HG02678 (cell line): Measurements from ENCODE around the gene MYO1G.
"Not testable (repeated sequence)": the region's sequence is repeated elsewhere in the genome, so short reads cannot be mapped to it uniquely, and the experiment has no call there.

Experiments used
- ATAC-seq: cut with Tn5 transposase; IDR thresholded peaks from one replicate; pipeline ENCODE4 v1.9.1; 2021; ENCODE audit warnings: mild to moderate bottlenecking, moderate library complexity; ENCODE audit not compliant: unreplicated experiment

Gene MYO1G

DNA sequence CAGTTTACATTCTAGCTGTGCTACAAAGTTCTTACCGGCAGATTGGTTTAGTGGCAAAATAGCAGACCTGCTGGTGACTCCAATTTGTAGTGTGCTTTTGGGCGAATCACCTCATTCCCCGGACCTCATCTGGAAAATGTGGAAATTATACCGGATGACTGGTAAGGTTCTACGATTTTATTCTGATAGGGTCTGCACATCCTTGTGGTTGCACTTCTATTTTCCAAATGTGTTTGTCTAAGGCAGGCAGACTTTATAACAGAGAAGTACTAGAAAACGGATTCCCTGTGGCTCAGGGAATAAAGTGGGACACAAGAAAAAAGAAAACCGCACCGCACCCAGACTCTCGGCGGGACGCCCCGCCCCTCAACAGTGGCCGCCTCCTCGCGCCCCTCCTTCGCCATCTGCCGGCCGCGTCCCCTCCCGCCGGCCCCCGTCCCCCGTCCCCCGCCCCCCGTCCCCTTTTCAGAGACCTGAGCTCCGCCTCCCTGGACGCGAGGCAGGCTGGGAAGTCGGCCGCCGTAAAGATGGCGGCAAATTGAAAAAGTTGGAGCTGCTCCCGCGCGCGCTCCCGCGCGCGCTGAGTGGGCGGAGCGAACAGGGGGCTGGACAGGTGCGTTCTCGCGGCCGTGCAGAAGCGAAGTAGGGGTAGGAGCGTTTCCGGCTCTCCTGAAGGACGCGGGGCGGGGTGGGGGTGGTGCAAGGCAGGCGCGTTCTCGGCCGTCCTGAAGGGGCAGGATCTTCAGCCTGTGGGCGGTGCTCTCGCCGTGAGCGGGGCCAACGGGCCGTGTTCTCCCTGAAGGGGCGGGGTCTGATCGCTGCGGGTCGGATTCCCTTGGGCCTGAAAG is 20.7 kb upstream of the MYO1G start:
- peak; percentile 71 for ATAC-seq

DNA sequence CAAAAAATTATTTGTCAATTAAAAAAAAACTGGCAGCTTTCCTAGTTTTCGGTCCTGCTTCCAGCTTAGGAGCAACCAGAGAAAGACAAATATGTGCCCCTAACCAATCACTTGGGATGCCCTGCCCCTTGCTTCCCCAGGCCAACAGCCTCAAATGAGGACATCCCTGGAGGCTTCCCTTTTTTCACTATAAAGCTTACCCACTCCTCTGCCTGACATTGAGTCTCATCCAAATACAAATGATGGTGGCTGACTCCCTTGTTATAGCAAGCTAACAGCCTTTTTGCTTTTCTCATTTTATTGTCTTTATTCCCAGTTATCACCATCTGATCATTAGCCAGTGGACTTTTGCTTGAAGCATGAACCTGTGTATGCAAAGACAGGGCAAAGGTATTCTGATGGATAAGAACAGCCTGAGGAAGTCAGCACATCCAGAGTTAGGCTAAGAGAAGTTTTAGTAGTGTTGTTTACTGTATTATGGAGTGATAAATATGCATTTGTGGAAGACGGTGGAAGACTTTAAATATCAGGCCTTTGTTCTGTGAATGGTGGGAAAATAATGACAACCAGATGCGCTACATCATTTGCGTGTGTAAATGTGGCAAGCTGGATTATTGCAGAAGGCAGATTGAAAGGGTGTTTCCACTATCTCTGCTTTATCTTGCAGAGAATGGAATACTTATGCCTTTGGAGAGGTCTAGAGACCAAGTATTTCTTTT is 19.5 kb upstream of the MYO1G start:
- ATAC-seq = no peak

- no peak for ATAC-seq
Measured at GRCh38 chr7:44995555-44996493, 17.0 kb upstream of the MYO1G start.

DNA sequence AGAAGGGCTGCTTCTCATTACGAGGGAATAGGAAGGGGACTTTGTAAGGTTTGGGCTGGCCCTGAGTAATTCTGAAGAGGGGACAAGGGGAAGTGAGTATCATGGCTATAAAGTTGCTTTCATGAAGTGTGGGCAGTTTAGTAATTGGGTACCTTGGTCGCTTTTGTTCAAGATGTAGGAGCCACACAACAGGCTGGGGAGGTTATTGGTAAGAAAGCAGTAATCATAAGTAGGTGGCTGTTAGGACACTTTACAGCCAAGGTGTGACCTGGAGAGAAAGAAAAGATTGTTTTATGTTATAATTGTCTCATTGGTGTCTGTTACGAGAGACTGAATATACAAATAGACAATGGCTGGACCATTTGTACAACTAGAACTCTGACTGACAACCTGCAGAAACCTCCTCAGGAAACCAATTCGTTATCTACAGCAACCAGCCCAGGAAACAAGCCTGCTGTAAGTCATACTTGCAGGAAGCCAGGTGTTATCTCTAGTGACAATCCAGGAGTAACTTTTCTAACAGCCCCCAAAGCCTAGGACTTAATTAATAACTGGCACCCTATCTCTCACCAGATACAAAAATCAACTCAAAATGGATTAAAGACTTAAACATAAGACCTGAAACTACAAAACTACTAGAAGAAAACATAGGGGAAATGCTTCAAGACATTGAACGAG is 16.2 kb upstream of the MYO1G start:
- ATAC-seq = no peak

GRCh38 chr7:44992004-44992795 is 13.4 kb upstream of the MYO1G start:
- ATAC-seq = not testable (repeated sequence)

DNA sequence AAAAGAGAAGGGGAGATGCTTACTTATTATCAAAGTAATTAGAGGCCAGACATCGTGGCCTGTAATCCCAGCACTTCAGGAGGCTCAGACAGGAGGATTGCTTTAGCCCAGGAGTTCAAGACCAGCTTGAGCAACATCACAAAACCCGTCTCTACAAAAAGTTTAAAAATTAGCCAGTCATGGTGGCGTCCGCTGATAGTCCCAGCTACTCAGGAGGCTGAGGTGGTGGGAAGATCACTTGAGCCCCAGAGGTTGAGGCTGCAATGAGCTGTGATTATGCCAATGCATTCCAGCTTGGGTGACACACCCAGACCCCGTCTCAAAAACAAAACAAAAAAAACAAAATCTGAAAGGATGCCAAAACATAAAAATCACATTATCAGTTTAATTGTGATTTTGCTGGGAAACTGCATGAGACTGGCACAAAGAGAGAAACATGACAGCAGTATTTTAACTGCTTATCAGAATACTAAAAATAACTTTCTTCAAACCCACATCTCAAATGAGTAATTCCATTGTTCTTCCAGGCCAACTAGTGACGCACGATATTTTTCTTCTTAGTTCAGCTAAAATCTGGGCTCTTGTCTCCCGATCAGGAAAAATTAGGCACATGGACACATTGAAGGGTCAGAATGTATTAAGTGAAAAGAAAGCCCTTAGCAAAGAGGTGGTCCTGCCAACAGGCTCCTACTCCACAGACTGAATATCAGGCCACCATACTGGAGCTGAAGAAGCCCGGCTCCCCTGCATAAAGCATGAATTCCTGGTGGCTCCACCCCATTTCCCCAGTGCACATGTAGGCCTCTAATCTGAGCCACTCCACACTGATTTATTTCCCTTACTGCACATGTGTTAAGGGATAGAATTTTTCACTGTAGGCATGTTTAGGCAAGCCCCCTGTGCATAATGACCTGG is 11.6 kb upstream of the MYO1G start:
- no peak for ATAC-seq

- no peak for ATAC-seq
Measured at GRCh38 chr7:44989132-44989531, 10.3 kb upstream of the MYO1G start.

GRCh38 chr7:44988701-44989100 is 9.9 kb upstream of the MYO1G start:
- ATAC-seq = no peak

DNA sequence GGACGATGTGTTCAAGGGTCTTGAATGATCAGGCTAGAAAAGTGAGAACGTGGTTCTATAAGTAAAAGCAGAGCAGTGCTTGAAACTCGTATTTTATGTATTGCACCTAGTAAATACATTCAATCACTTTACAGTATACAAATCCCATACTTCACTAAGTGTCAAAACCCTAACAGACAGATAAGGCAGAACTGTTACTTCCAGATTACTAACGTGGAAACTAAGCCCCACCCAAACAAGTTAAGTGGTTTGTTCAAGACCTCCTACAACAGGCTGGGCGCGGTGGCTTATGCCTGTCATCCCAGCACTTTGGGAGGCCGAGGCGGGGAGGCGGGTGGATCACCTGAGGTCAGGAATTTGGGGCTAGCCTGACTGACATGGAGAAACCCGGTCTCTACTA is 9.2 kb upstream of the MYO1G start:
- ATAC-seq = no peak

DNA sequence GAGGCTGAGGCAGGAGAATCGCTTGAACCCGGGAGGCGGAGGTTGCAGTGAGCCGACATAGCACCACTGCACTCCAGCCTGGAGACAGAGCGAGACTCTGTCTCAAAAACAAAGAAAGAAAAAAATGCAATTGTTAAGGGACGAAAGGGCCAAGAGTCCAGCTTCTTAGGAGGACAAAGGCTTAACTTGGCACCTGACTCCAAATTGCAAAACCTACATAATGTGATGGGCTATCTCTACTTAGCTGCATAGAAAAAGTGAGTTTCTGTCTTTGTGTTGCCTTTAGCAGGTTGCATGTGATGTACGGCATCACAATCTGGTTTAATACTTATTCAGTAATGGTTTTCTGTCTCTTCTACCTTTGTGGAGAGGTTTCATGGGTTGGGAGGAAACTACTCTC is 8.6 kb upstream of the MYO1G start:
- no peak for ATAC-seq

GRCh38 chr7:44986218-44987053 is 7.6 kb upstream of the MYO1G start:
- ATAC-seq = peak; percentile 97

DNA sequence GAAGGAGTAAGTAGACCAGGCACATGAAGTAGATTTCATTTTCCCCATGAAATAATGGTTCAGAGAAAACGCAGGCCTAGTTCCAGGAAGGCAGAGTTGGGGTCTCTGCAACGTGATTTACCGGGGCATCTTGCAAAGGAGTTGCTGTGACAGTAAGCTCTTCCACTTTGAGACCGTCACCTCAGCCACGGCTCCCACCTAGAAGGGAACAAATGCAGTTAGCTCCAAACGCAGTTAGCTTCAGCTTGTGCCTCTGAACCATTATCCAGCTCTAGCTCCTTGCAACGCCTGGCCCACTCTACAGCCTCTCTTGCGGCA is 7.0 kb upstream of the MYO1G start:
- no peak for ATAC-seq

- no peak for ATAC-seq
Measured at GRCh38 chr7:44985033-44985695, 6.3 kb upstream of the MYO1G start.

DNA sequence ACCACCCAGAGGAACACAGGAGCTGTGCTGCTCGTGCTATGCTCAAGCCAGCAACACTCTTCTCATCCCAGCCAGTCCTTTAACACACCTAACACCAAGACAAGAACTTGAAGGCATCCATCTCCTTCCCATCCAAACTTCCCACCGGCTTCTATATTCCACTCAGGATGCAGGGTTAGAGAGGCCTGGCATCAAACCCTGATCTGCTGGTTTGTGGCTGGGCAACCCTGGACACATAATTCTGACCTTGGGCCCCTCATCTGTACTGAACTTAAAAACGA is 5.6 kb upstream of the MYO1G start:
- ATAC-seq = no peak

DNA sequence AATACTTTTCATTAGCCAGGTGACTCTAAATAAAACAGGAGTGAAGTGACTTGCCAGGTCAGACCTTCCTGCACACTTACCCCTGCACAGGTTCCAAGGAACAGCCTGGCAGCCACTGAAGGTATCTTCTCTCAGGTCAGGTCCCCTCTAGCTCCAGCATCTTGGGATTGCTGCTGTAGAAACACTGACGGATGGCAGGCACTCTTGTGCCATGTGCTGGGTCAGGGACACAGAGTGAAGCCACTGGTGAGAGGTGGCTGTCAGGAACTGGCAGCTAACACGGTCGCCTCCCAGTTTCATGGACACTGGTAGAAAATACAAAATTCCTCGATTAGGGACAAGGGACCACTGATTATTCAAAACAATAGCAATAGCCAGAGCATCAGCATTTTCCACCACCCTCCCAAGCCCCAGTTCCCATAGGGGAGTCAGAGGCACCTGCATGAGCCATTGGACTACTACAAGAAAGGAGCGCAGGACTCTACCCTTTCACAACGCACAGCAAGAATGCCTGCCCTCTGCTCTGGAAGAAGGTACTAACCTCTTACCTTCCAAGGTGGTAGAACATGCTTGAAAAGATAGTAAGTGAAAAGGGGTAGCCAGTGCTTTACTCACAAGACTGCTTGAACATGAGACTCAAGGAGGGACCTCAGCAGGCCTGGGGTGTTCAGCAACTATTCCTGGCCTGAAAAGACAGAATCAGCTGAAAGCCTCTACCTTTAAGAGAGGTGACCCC is 5.1 kb upstream of the MYO1G start:
- ATAC-seq = no peak

DNA sequence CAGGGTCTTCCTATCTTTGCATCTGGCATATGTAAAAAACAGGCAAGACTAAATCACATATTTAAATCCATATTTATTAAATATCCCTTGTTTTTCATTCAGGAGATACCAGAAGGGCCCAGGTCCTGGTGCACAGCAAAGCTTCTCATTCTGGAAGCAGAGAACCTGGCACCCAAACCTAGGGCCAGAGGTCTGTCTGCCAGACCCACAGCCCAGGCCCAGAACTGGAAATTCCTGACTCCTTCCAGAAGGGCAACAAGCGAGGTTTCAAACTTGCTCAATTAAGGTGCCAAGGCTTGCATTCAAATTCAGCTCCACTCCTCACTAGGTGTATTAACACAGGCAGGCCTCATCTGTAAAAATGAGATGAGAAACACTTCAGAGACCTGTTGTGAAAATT is 4.2 kb upstream of the MYO1G start:
- ATAC-seq = no peak

DNA sequence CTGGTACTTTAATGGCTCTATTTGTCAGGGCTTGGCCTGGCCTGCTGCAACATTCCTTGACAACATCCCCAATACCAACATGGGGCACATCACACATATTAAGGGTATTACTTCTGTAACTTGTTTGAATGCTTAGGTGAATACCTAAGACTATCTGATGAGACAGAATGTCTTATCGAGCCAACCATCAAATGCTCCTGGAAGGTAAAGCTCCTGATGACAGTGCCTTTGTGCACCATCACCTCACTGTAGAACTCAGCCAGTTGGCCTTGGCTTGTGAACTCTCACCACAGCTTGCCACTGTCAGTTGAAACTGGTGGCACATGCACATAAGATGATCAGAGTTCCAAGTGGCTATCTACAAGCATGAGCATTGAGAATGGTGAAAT is 3.7 kb upstream of the MYO1G start:
- no peak for ATAC-seq
